H1 (cell line): ENCODE measurements around the gene CORT. TPM values are rescaled to one million over a fixed set of nuclear protein-coding genes. Genes with fewer than 3 reads are reported as not detected.

ENCODE experiments used
- CTCF ChIA-PET: fragments of 300-600 bp; sonication (Branson Sonifier 250); formaldehyde crosslinking; loops from one replicate; lab custom pipeline; 2021; ENCODE audit not compliant: partially characterized antibody; lab: Charles Lee
- POLR2A ChIA-PET: fragments of 300-600 bp; sonication (Branson Sonifier 250); formaldehyde crosslinking; loops from one replicate; lab custom pipeline; 2021; ENCODE audit warnings: inconsistent platforms; ENCODE audit not compliant: partially characterized antibody; lab: Charles Lee
- DNase-seq, 2 experiments: peaks; one replicate each; pipeline versions ENCODE4 v3.0.0 to v3.0.0-alpha.2; 2010 to 2022; ENCODE audit warnings: low spot score in 2 of 2, low read depth in 1 of 2, mixed read lengths in 1 of 2
- FAIRE-seq: peaks from 2 replicates; lab custom pipeline; 2011; peaks lifted over from hg19 to GRCh38; lab: Jason Lieb, UNC
- H2AFZ ChIP-seq: 2 replicates; pipeline ENCODE4 v1.8.1; 2012; ENCODE audit warnings: low read length, inconsistent platforms
- H2AK5ac ChIP-seq: 2 replicates; pipeline ENCODE4 v1.6.1; 2013; ENCODE audit warnings: low read depth, low read length
- H2BK120ac ChIP-seq: replicated peaks from 2 replicates; pipeline ENCODE3; 2013; ENCODE audit warnings: low read depth, low read length, inconsistent platforms
- H2BK12ac ChIP-seq: 2 replicates; pipeline ENCODE4 v1.6.1; 2013; ENCODE audit warnings: low read depth, low read length
- H2BK15ac ChIP-seq: 2 replicates; pipeline ENCODE4 v1.6.1; 2013; ENCODE audit warnings: low read length
- H2BK20ac ChIP-seq: 2 replicates; pipeline ENCODE4 v1.6.1; 2013; ENCODE audit warnings: low read length
- H2BK5ac ChIP-seq: 2 replicates; pipeline ENCODE4 v1.6.1; 2013; ENCODE audit warnings: low read depth, low read length
- H3K14ac ChIP-seq: 2 replicates; pipeline ENCODE4 v1.6.1; 2013; ENCODE audit warnings: inconsistent platforms; ENCODE audit not compliant: insufficient read length
- H3K18ac ChIP-seq: 2 replicates; pipeline ENCODE4 v1.6.1; 2013; ENCODE audit warnings: low read length; ENCODE audit errors: extremely low read depth
- H3K23ac ChIP-seq: 2 replicates; pipeline ENCODE4 v1.6.1; 2013; ENCODE audit warnings: inconsistent platforms; ENCODE audit not compliant: insufficient read length
- H3K23me2 ChIP-seq: 2 replicates; pipeline ENCODE4 v1.6.1; 2013; ENCODE audit warnings: low read depth, low read length
- H3K27ac ChIP-seq: 2 replicates; pipeline ENCODE4 v1.6.1; 2011; ENCODE audit warnings: low read depth, low read length, inconsistent platforms
- H3K27me3 ChIP-seq, 4 experiments: replicated peaks in 1 of 4; 1 replicate in 1 of 4; 2 replicates in 3 of 4; pipeline versions ENCODE4 v1.6.1 to v1.8.1; 2011 to 2013; ENCODE audit warnings: low read length in 3 of 4, mild to moderate bottlenecking in 3 of 4, inconsistent platforms in 2 of 4, mixed read lengths in 2 of 4, moderate library complexity in 1 of 4; ENCODE audit not compliant: control insufficient read depth in 3 of 4, insufficient read depth in 3 of 4; ENCODE audit errors: extremely low read depth in 1 of 4
- H3K36me3 ChIP-seq, 4 experiments: 2 replicates each; pipeline versions ENCODE4 v1.6.1 to v1.8.1; 2011 to 2013; ENCODE audit warnings: mild to moderate bottlenecking in 4 of 4, low read length in 3 of 4, moderate library complexity in 2 of 4, control low read depth in 1 of 4, inconsistent platforms in 1 of 4; ENCODE audit not compliant: insufficient read depth in 4 of 4, control insufficient read depth in 2 of 4
- H3K4ac ChIP-seq: replicated peaks from 2 replicates; pipeline ENCODE3; 2013; ENCODE audit warnings: low read length, low read depth, mixed read lengths, inconsistent platforms; ENCODE audit not compliant: insufficient read length
- H3K4me1 ChIP-seq, 4 experiments: replicated peaks in 1 of 4; 1 replicate in 1 of 4; 2 replicates in 3 of 4; pipeline versions ENCODE4 v1.6.1 to v1.8.1; 2011 to 2013; ENCODE audit warnings: low read length in 3 of 4, inconsistent platforms in 2 of 4, mixed read lengths in 1 of 4; ENCODE audit not compliant: insufficient read depth in 4 of 4, control insufficient read depth in 3 of 4
- H3K4me2 ChIP-seq, 2 experiments: 2 replicates each; pipeline versions ENCODE4 v1.6.1 to v1.8.1; 2011 to 2013; ENCODE audit warnings: low read depth in 2 of 2, low read length in 2 of 2, control low read depth in 1 of 2, inconsistent platforms in 1 of 2, mild to moderate bottlenecking in 1 of 2; ENCODE audit not compliant: insufficient read depth in 1 of 2
- H3K4me3 ChIP-seq, 4 experiments: fragments of 200-600, 300-600 bp in 1 of 4; sonication (generic), shearing (Covaris generic), sonication (Bioruptor Twin) in 1 of 4; 2 replicates each; pipeline versions ENCODE4 v1.5.1 to v1.8.1; 2011 to 2016; ENCODE audit warnings: low read length in 4 of 4, low read depth in 3 of 4, control low read depth in 2 of 4, inconsistent platforms in 2 of 4, mild to moderate bottlenecking in 2 of 4, mixed read lengths in 1 of 4, moderate library complexity in 1 of 4; ENCODE audit not compliant: insufficient read depth in 2 of 4; ENCODE audit errors: extremely low read depth in 1 of 4
- H3K56ac ChIP-seq: replicated peaks from 2 replicates; pipeline ENCODE3; 2013; ENCODE audit warnings: low read depth, mild to moderate bottlenecking, mixed read lengths, low read length, inconsistent platforms; ENCODE audit not compliant: insufficient read length
- H3K79me1 ChIP-seq: 2 replicates; pipeline ENCODE4 v1.6.1; 2013; ENCODE audit warnings: low read depth, low read length, control low read depth
- H3K79me2 ChIP-seq, 2 experiments: 2 replicates each; pipeline versions ENCODE4 v1.6.1 to v1.8.1; 2012 to 2013; ENCODE audit warnings: low read length in 2 of 2, mild to moderate bottlenecking in 2 of 2, inconsistent platforms in 1 of 2; ENCODE audit not compliant: insufficient read depth in 2 of 2, control insufficient read depth in 1 of 2
- H3K9ac ChIP-seq, 4 experiments: replicated peaks in 1 of 4; 1 replicate in 1 of 4; 2 replicates in 3 of 4; pipeline versions ENCODE4 v1.6.1 to v1.8.1; 2011 to 2013; ENCODE audit warnings: low read depth in 3 of 4, low read length in 3 of 4, control low read depth in 2 of 4, mild to moderate bottlenecking in 2 of 4, moderate library complexity in 2 of 4, inconsistent platforms in 1 of 4; ENCODE audit errors: extremely low read depth in 1 of 4
- H3K9me3 ChIP-seq, 2 experiments: 2 replicates each; pipeline versions ENCODE4 v1.6.1 to v1.8.1; 2012 to 2013; ENCODE audit warnings: mild to moderate bottlenecking in 2 of 2, moderate library complexity in 2 of 2, control low read depth in 1 of 2, inconsistent platforms in 1 of 2, low read depth in 1 of 2, low read length in 1 of 2, mixed read lengths in 1 of 2; ENCODE audit not compliant: insufficient read depth in 2 of 2
- H4K20me1 ChIP-seq, 2 experiments: replicated peaks in 1 of 2; 2 replicates each; pipeline versions ENCODE3 to v1.8.1; 2011 to 2013; ENCODE audit warnings: inconsistent platforms in 2 of 2, low read length in 2 of 2, mild to moderate bottlenecking in 1 of 2; ENCODE audit not compliant: insufficient read depth in 2 of 2, control insufficient read depth in 1 of 2
- H4K5ac ChIP-seq: 2 replicates; pipeline ENCODE4 v1.6.1; 2013; ENCODE audit warnings: low read length, low read depth, mixed read lengths, inconsistent platforms; ENCODE audit not compliant: insufficient read length
- H4K8ac ChIP-seq: 2 replicates; pipeline ENCODE4 v1.8.0; 2013; ENCODE audit warnings: mild to moderate bottlenecking, moderate library complexity, low read length, inconsistent platforms; ENCODE audit not compliant: insufficient read depth; ENCODE audit errors: extremely low read depth
- H4K91ac ChIP-seq: replicated peaks from 2 replicates; pipeline ENCODE3; 2013; ENCODE audit warnings: low read length, mixed read lengths, inconsistent platforms; ENCODE audit not compliant: insufficient read length
- ASH2L ChIP-seq: fragments of 200-600, 300-600 bp; sonication (generic); IDR thresholded peaks from one replicate; pipeline ENCODE4 v1.7.1; 2017; ENCODE audit warnings: low read length
- ATF3 ChIP-seq: IDR thresholded peaks from 2 replicates; pipeline ENCODE4 v1.6.1; 2011; ENCODE audit warnings: low read depth, mild to moderate bottlenecking, low read length; ENCODE audit not compliant: insufficient read depth
- BACH1 ChIP-seq: IDR thresholded peaks from 2 replicates; pipeline ENCODE4 v1.6.1; 2012; ENCODE audit warnings: low read length, improper control_type of control experiment
- CBX5 ChIP-seq: fragments of 300-800, 300-1000 bp; sonication (generic); IDR thresholded peaks from 2 replicates; pipeline ENCODE4 v1.7.1; 2016; ENCODE audit warnings: antibody characterized with exemption, low read length, low read depth
- CBX8 ChIP-seq: fragments of 300-800, 300-1000 bp; sonication (generic); IDR thresholded peaks from 2 replicates; pipeline ENCODE4 v1.7.1; 2016; ENCODE audit warnings: low read depth, low read length, borderline replicate concordance
- CTBP2 ChIP-seq: IDR thresholded peaks from 2 replicates; pipeline ENCODE4 v1.7.0; 2011; ENCODE audit warnings: borderline replicate concordance, mild to moderate bottlenecking, moderate library complexity, mixed read lengths, low read length; ENCODE audit not compliant: insufficient read depth, insufficient read length
- HDAC2 ChIP-seq, 2 experiments: fragments of 300-600 bp in 1 of 2; sonication (generic) in 1 of 2; IDR thresholded peaks; 2 replicates each; pipeline ENCODE4 v1.6.1; 2011 to 2012; ENCODE audit warnings: low read depth in 2 of 2, low read length in 2 of 2, mild to moderate bottlenecking in 2 of 2, moderate library complexity in 2 of 2, borderline replicate concordance in 1 of 2, inconsistent platforms in 1 of 2
- KDM4A ChIP-seq: IDR thresholded peaks from one replicate; pipeline ENCODE4 v1.7.1; 2012; ENCODE audit warnings: low read depth, mild to moderate bottlenecking, moderate library complexity, low read length, inconsistent platforms; ENCODE audit not compliant: severe bottlenecking
- TAF1 ChIP-seq: IDR thresholded peaks from 2 replicates; pipeline ENCODE4 v1.6.1; 2011; ENCODE audit warnings: mild to moderate bottlenecking, low read depth, low read length
- TCF12 ChIP-seq: IDR thresholded peaks from 2 replicates; pipeline ENCODE4 v1.6.1; 2011; ENCODE audit warnings: low read depth, mild to moderate bottlenecking, low read length
- TEAD4 ChIP-seq: IDR thresholded peaks from 2 replicates; pipeline ENCODE4 v1.6.1; 2012; ENCODE audit warnings: low read depth, low read length, inconsistent platforms, mixed read lengths
- WGBS, 2 experiments: shearing (Covaris generic) in 1 of 2; methylation state at CpG; one replicate each; pipeline versions ENCODE4 v1.1.6 to v1.1.7; 2013 to 2015; ENCODE audit warnings: low lambda C conversion rate in 2 of 2, mixed read lengths in 2 of 2, inconsistent platforms in 1 of 2, low coverage in 1 of 2, missing lambda C conversion rate in 1 of 2; ENCODE audit not compliant: insufficient replicate concordance in 2 of 2, insufficient coverage in 1 of 2, insufficient read length in 1 of 2; ENCODE audit errors: extremely low coverage in 1 of 2, missing lambda C conversion rate in 1 of 2; 5-methylcytosine and 5-hydroxymethylcytosine counted together
- polyA plus RNA-seq, 7 experiments: library from polyadenylated mRNA; depleted of rRNA in 3 of 7; stranded (reverse) in 5 of 7; unstranded in 2 of 7; fragments of >200 nt in 5 of 7; fragments of 200-250 nt in 2 of 7; gene quantifications; 1 replicate in 5 of 7; 2 replicates in 1 of 7; 4 replicates in 1 of 7; pipeline versions ENCODE4 v1.2.1 to v1.2.3, GENCODE V29; 2011 to 2013; ENCODE audit warnings: missing spikeins in 2 of 7, mixed read lengths in 2 of 7
- total RNA-seq: library from RNA; stranded (reverse); fragmentation: NEBNext Ultra II Directional; extraction: Animal tissue kit (Norgen Biotek cat#: 25700); gene quantifications from 2 replicates; pipeline ENCODE4 v1.2.1, GENCODE V29; 2021

The CORT gene
- total and polyA plus RNA-seq, 2 of the 8 experiments (the other 6 are each of a cell fraction or from before 2014, with no cell fraction given), result 0.15 to 0.30 TPM

- Histone ChIP-seq H2AFZ (no peak overlapping the region), H3K4me1 (peaks cover 0 to 4% (median 1%) of the 10 kb centered on the region in 4 experiments; a peak in 2 of 7 replicates), H3K23me2 (no peaks in the 10 kb centered on the region), H3K23ac (no peak overlapping the region), H3K9ac (no peak overlapping the region), H3K27me3 (no peaks in the 10 kb centered on the region), H3K18ac (no peak overlapping the region), H3K36me3 (no peaks in the 10 kb centered on the region), H4K91ac (no peak overlapping the region), H3K4me2 (0 out of 4 replicates have a peak overlapping the region, but pooled peaks of 1 of the 2 experiments have one; percentile 27), H4K20me1 (peaks cover 3 to 4% of the 10 kb centered on the region in 2 experiments), H2BK15ac (no peak overlapping the region), H3K14ac (no peak overlapping the region), H2BK20ac (no peak overlapping the region), H3K79me2 (peaks cover 5 to 47% of the 10 kb centered on the region in 2 experiments), H2AK5ac (no peak overlapping the region), H3K9me3 (no peaks in the 10 kb centered on the region), H2BK12ac (no peak overlapping the region), H3K56ac (no peak overlapping the region), H3K27ac (no peak overlapping the region), H4K5ac (no peak overlapping the region), H3K79me1 (peaks cover 8% of the 10 kb centered on the region), H2BK120ac (no peak overlapping the region), H4K8ac (no peak overlapping the region), H3K4ac (no peak overlapping the region), H3K4me3 (no peak overlapping the region), H2BK5ac (no peak overlapping the region)
- FAIRE-seq, result no peak
- ChIA-PET CTCF (interaction anchor here (1.6 to 8.5 kb wide), 4 partner anchors 11 to 57 kb away, joined by 5 to 132 read pairs (median 8); partner anchors contain the start of gene CENPS), POLR2A (interaction anchor here (0.6 to 1.5 kb wide), 3 partner anchors 9 to 76 kb away, joined by 3 to 4 read pairs (median 4); no protein-coding TSS in a partner anchor)
- DNase-seq, result no peak
- WGBS, 2 experiments, result 85% methylated on average over 3 of the region's 4 CpGs; no CpG with 5 or more reads in 1 of the 2 experiments
- no peak for TF ChIP-seq TCF12
- no peak for TF ChIP-seq TEAD4
- TF ChIP-seq ATF3, result no peak
- TF ChIP-seq HDAC2 (IDR thresholded peaks at IDR 0.05; ENCODE audit: borderline replicate concordance in 1 of 2, low read depth in 2 of 2, low read length in 2 of 2), result no peak
- TF ChIP-seq TAF1, result no peak
- no peak for TF ChIP-seq KDM4A
- no peak for TF ChIP-seq CBX5
- TF ChIP-seq ASH2L, result no peak
- TF ChIP-seq CTBP2, result no peak
- no peak for TF ChIP-seq BACH1
- no peak for TF ChIP-seq CBX8
These were observed 39.6 kb downstream of the CORT start for GRCh38 chr1:10489291-10490055.
